H9 (cell line): ENCODE results near the gene BRF1. TPM values are rescaled to one million over a fixed set of nuclear protein-coding genes. Genes with fewer than 3 reads are reported as not detected.

Experiments
- DNase-seq: peaks from one replicate; pipeline ENCODE4 v3.0.0-alpha.2; 2017
- H2AFZ ChIP-seq: one replicate; pipeline ENCODE4 v1.6.1; 2013; ENCODE audit warnings: mild to moderate bottlenecking, low read length, control low read depth, moderate library complexity
- H2AK5ac ChIP-seq: 2 replicates; pipeline ENCODE4 v1.6.1; 2013; ENCODE audit warnings: low read length, control low read depth, mixed read lengths; ENCODE audit not compliant: insufficient read length
- H2BK120ac ChIP-seq: one replicate; pipeline ENCODE4 v1.6.1; 2013; ENCODE audit warnings: low read depth, mild to moderate bottlenecking, low read length, control low read depth, inconsistent platforms; ENCODE audit not compliant: poor library complexity, severe bottlenecking
- H2BK12ac ChIP-seq: 2 replicates; pipeline ENCODE4 v1.6.1; 2013; ENCODE audit warnings: low read length, control low read depth, mixed read lengths, low read depth; ENCODE audit not compliant: insufficient read length
- H2BK15ac ChIP-seq: 2 replicates; pipeline ENCODE4 v1.6.1; 2013; ENCODE audit warnings: low read depth, low read length, control low read depth
- H2BK20ac ChIP-seq: one replicate; pipeline ENCODE4 v1.6.1; 2013; ENCODE audit warnings: low read depth, mild to moderate bottlenecking, low read length, control low read depth, inconsistent platforms; ENCODE audit not compliant: poor library complexity, severe bottlenecking
- H2BK5ac ChIP-seq: 2 replicates; pipeline ENCODE4 v1.6.1; 2013; ENCODE audit warnings: low read length, control low read depth, mixed read lengths; ENCODE audit not compliant: insufficient read length
- H3K14ac ChIP-seq: 2 replicates; pipeline ENCODE4 v1.6.1; 2013; ENCODE audit warnings: low read length, control low read depth; ENCODE audit not compliant: insufficient read depth
- H3K18ac ChIP-seq: 2 replicates; pipeline ENCODE4 v1.6.1; 2013; ENCODE audit warnings: low read depth, mild to moderate bottlenecking, mixed read lengths, low read length, control low read depth; ENCODE audit not compliant: insufficient read length
- H3K23ac ChIP-seq: 2 replicates; pipeline ENCODE4 v1.6.1; 2013; ENCODE audit warnings: low read length, control low read depth, mixed read lengths, low read depth; ENCODE audit not compliant: insufficient read length
- H3K23me2 ChIP-seq: 2 replicates; pipeline ENCODE4 v1.6.1; 2013; ENCODE audit warnings: low read depth, mild to moderate bottlenecking, mixed read lengths, low read length, control low read depth; ENCODE audit not compliant: insufficient read length, poor library complexity, severe bottlenecking
- H3K27ac ChIP-seq: 2 replicates; pipeline ENCODE4 v1.5.1; 2013; ENCODE audit warnings: low read length, control low read depth, mixed read lengths, low read depth; ENCODE audit not compliant: insufficient read length
- H3K27me3 ChIP-seq: 2 replicates; pipeline ENCODE4 v1.6.1; 2013; ENCODE audit warnings: low read length, control low read depth, inconsistent platforms; ENCODE audit not compliant: insufficient read depth
- H3K4ac ChIP-seq: 2 replicates; pipeline ENCODE4 v1.6.1; 2013; ENCODE audit warnings: low read depth, mild to moderate bottlenecking, control low read depth, inconsistent platforms, low read length, moderate library complexity
- H3K4me1 ChIP-seq: 2 replicates; pipeline ENCODE4 v1.6.1; 2013; ENCODE audit warnings: low read length, control low read depth, inconsistent platforms; ENCODE audit not compliant: insufficient read depth
- H3K4me2 ChIP-seq: 2 replicates; pipeline ENCODE4 v1.6.1; 2013; ENCODE audit warnings: low read length, control low read depth, mixed read lengths; ENCODE audit not compliant: insufficient read length, insufficient read depth
- H3K56ac ChIP-seq: 2 replicates; pipeline ENCODE4 v1.6.1; 2013; ENCODE audit warnings: low read depth, mild to moderate bottlenecking, mixed read lengths, low read length, control low read depth; ENCODE audit not compliant: insufficient read length
- H3K79me1 ChIP-seq: 2 replicates; pipeline ENCODE4 v1.6.1; 2013; ENCODE audit warnings: low read depth, mild to moderate bottlenecking, moderate library complexity, low read length, control low read depth, inconsistent platforms; ENCODE audit not compliant: insufficient read depth, poor library complexity, severe bottlenecking
- H3K79me2 ChIP-seq: 2 replicates; pipeline ENCODE4 v1.6.1; 2013; ENCODE audit warnings: low read length, control low read depth, inconsistent platforms; ENCODE audit not compliant: insufficient read depth
- H3K9ac ChIP-seq: 2 replicates; pipeline ENCODE4 v1.6.1; 2013; ENCODE audit warnings: low read length, control low read depth, mixed read lengths; ENCODE audit not compliant: insufficient read length; ENCODE audit errors: extremely low read depth
- H3K9me3 ChIP-seq: one replicate; pipeline ENCODE4 v1.6.1; 2013; ENCODE audit warnings: low read depth, low read length, inconsistent platforms; ENCODE audit not compliant: control insufficient read depth
- H3T11ph ChIP-seq: one replicate; pipeline ENCODE4 v1.6.1; 2013; ENCODE audit warnings: mild to moderate bottlenecking, low read length, control low read depth, inconsistent platforms
- H4K20me1 ChIP-seq: one replicate; pipeline ENCODE4 v1.6.1; 2013; ENCODE audit not compliant: control insufficient read depth, insufficient read length, insufficient read depth
- H4K5ac ChIP-seq: 2 replicates; pipeline ENCODE4 v1.6.1; 2013; ENCODE audit warnings: low read depth, mild to moderate bottlenecking, mixed read lengths, low read length, control low read depth; ENCODE audit not compliant: insufficient read length
- H4K8ac ChIP-seq: replicated peaks from 2 replicates; pipeline ENCODE4 v1.6.1; 2013; ENCODE audit warnings: low read length, control low read depth, mixed read lengths, low read depth; ENCODE audit not compliant: insufficient read length
- H4K91ac ChIP-seq: 2 replicates; pipeline ENCODE4 v1.6.1; 2013; ENCODE audit warnings: low read depth, mild to moderate bottlenecking, moderate library complexity, mixed read lengths, low read length, control low read depth; ENCODE audit not compliant: insufficient read length
- H3K27ac Mint-ChIP-seq, 3 experiments: 2 replicates in 2 of 3; 3 replicates in 1 of 3; pipeline ENCODE4 v1.8.0; 2020 to 2021; ENCODE audit warnings: mixed read lengths in 3 of 3, mild to moderate bottlenecking in 1 of 3, moderate library complexity in 1 of 3
- H3K27me3 Mint-ChIP-seq: 2 replicates; pipeline ENCODE4 v1.8.0; 2021; ENCODE audit warnings: low read depth, mild to moderate bottlenecking, moderate library complexity, mixed read lengths
- H3K36me3 Mint-ChIP-seq, 3 experiments: 2 replicates in 2 of 3; 3 replicates in 1 of 3; pipeline ENCODE4 v1.8.0; 2020 to 2021; ENCODE audit warnings: low read depth in 3 of 3, mixed read lengths in 3 of 3; ENCODE audit not compliant: insufficient read depth in 1 of 3
- H3K4me1 Mint-ChIP-seq, 2 experiments: 2 replicates each; pipeline ENCODE4 v1.8.0; 2020; ENCODE audit warnings: mixed read lengths in 2 of 2
- H3K4me3 Mint-ChIP-seq, 2 experiments: 2 replicates in 1 of 2; 3 replicates in 1 of 2; pipeline ENCODE4 v1.8.0; 2020 to 2021; ENCODE audit warnings: mild to moderate bottlenecking in 2 of 2, mixed read lengths in 2 of 2, moderate library complexity in 1 of 2
- H3K9me3 Mint-ChIP-seq, 2 experiments: 2 replicates in 1 of 2; 3 replicates in 1 of 2; pipeline ENCODE4 v1.8.0; 2020; ENCODE audit warnings: mild to moderate bottlenecking in 2 of 2, mixed read lengths in 2 of 2, moderate library complexity in 1 of 2
- CTCF ChIP-seq: fragments of 200-600 bp; sonication (generic); conservative IDR thresholded peaks from 3 replicates; pipeline ENCODE4 v1.8.0; 2021; ENCODE audit warnings: antibody characterized with exemption, mild to moderate bottlenecking
- WGBS: extraction: QIAGEN DNeasy Blood & Tissue Kit; methylation state at CpG from one replicate; pipeline ENCODE4 v1.1.7; 2013; ENCODE audit warnings: missing lambda C conversion rate, low lambda C conversion rate, mixed read lengths; ENCODE audit not compliant: insufficient read length; ENCODE audit errors: extremely low coverage; 5-methylcytosine and 5-hydroxymethylcytosine counted together
- total RNA-seq: library from RNA; stranded (reverse); gene quantifications from 2 replicates; pipeline ENCODE4 v1.2.1, GENCODE V29; 2021

BRF1 gene
- total RNA-seq, 1 experiment from 2014 or later = 28.3 TPM

GRCh38 chr14:105257464-105257863 is 43.3 kb downstream of the BRF1 start:
- peak; percentile 27 for DNase-seq
- no peak for TF ChIP-seq CTCF
- Mint-ChIP-seq H3K4me1 (no peaks in the 10 kb centered on the region), H3K36me3 (no peaks in the 10 kb centered on the region), H3K27me3 (no peaks in the 10 kb centered on the region), H3K27ac (peak overlapping the region in 1 of 3 experiments; percentile 89; a peak in 3 of 7 replicates), H3K9me3 (no peaks in the 10 kb centered on the region), H3K4me3 (no peak overlapping the region)
- Histone ChIP-seq H3K14ac (no peak overlapping the region), H2BK5ac (no peak overlapping the region), H3K4me1 (no peaks in the 10 kb centered on the region), H2BK15ac (no peak overlapping the region), H2BK20ac (no peak overlapping the region), H3K79me1 (no peaks in the 10 kb centered on the region), H4K8ac (no peak overlapping the region), H4K91ac (no peak overlapping the region), H4K5ac (no peak overlapping the region), H3K9ac (no peak overlapping the region), H3K27me3 (no peaks in the 10 kb centered on the region), H3K4ac (no peak overlapping the region), H2AK5ac (no peak overlapping the region), H3T11ph (no peak overlapping the region), H2AFZ (no peak overlapping the region), H3K27ac (no peak overlapping the region), H2BK12ac (no peak overlapping the region), H3K23me2 (no peaks in the 10 kb centered on the region), H3K4me2 (no peak overlapping the region), H3K56ac (no peak overlapping the region), H2BK120ac (no peak overlapping the region), H4K20me1 (no peaks in the 10 kb centered on the region), H3K23ac (no peak overlapping the region), H3K9me3 (no peaks in the 10 kb centered on the region), H3K18ac (no peak overlapping the region), H3K79me2 (no peaks in the 10 kb centered on the region)
- WGBS = no CpG with 5 or more reads among the region's 15 CpGs
